Astrocyte of the cerebellum (primary cell): ENCODE results near the gene C2CD4C.

Experiments used
- DNase-seq: peaks from one replicate; pipeline ENCODE4 v3.0.0-alpha.2; 2011; ENCODE audit warnings: low read depth
- H3K4me3 ChIP-seq: 2 replicates; pipeline ENCODE4 v1.5.1; 2011; ENCODE audit warnings: mild to moderate bottlenecking, low read depth, low read length, moderate library complexity
- CTCF ChIP-seq: IDR thresholded peaks from 2 replicates; pipeline ENCODE4 v1.5.1; 2012; ENCODE audit warnings: low read length, low read depth, moderate library complexity, mild to moderate bottlenecking; ENCODE audit errors: missing control alignments
- in situ Hi-C: cut with HindIII; loops from 2 replicates; pipeline ENCODE4 v1.10.0; 2017; ENCODE audit warnings: low sequenced_read_pairs

Gene C2CD4C

GRCh38 chr19:367963-368629, 40.9 kb downstream of the C2CD4C start:
- in situ Hi-C loops = no loop called here
- no peak overlapping the region for H3K4me3 ChIP-seq
- DNase-seq = no peak
- TF ChIP-seq CTCF = no peak

- no peak for TF ChIP-seq CTCF
- H3K4me3 ChIP-seq = no peak overlapping the region
- DNase-seq = no peak
- in situ Hi-C loops = no loop called here
Measured at GRCh38 chr19:367561-367960, 41.4 kb downstream of the C2CD4C start.

GRCh38 chr19:366951-367350, 42.0 kb downstream of the C2CD4C start:
- TF ChIP-seq CTCF = no peak
- in situ Hi-C loops = no loop called here
- no peak for DNase-seq
- no peak overlapping the region for H3K4me3 ChIP-seq

- in situ Hi-C loops = no loop called here
- H3K4me3 ChIP-seq = no peak overlapping the region
- TF ChIP-seq CTCF = no peak
- no peak for DNase-seq
Measured at GRCh38 chr19:366205-366783, 42.7 kb downstream of the C2CD4C start.

GRCh38 chr19:364496-365287, 44.3 kb downstream of the C2CD4C start:
- no peak overlapping the region for H3K4me3 ChIP-seq
- DNase-seq = no peak
- TF ChIP-seq CTCF = no peak
- in situ Hi-C loops = no loop called here

GRCh38 chr19:362683-363082, 46.3 kb downstream of the C2CD4C start:
- in situ Hi-C loops = no loop called here
- DNase-seq = no peak
- H3K4me3 ChIP-seq = no peak overlapping the region
- no peak for TF ChIP-seq CTCF
